Esophagus squamous epithelium (tissue), 4 donors: ENCODE measurements around the gene LELP1.

Experiments
- POLR2A ChIP-seq, 4 donors: fragments of 450-650 bp; IDR thresholded peaks; one replicate each; pipeline ENCODE4 v1.6.1; 2017; ENCODE audit warnings: antibody characterized with exemption in 4 of 4, mild to moderate bottlenecking in 4 of 4, moderate library complexity in 3 of 4
- TF ChIP-seq, protein P1 (sequence below), 6 experiments: fragments of 450-650 bp in 4 of 6; fragments of 200-600 bp in 2 of 6; sonication (generic) in 2 of 6; IDR thresholded peaks; one replicate each; pipeline ENCODE4 v1.5.1; 2016 to 2019; ENCODE audit warnings: antibody characterized with exemption in 6 of 6, mild to moderate bottlenecking in 4 of 6, moderate library complexity in 4 of 6

DNA sequence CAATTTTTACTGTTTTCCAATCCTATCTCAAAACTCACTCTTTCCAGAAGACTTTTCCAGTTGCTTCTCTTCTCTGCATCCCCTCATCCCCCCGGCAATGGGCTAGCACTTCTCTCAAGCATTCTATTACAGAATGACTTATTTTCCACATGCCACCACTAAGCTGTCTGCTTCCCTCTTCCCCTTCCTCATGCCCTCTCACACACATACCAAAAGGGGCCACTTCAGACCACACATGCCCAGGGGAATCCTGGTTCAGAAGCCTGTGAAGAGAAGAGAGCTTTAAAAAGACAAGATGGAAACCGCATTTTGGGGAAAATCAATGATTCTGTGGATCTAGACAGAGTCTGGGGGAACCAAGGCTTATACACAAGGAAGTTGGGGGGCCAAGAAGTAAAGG lies 47.9 kb downstream of the LELP1 start:
- TF ChIP-seq, protein P1, sequence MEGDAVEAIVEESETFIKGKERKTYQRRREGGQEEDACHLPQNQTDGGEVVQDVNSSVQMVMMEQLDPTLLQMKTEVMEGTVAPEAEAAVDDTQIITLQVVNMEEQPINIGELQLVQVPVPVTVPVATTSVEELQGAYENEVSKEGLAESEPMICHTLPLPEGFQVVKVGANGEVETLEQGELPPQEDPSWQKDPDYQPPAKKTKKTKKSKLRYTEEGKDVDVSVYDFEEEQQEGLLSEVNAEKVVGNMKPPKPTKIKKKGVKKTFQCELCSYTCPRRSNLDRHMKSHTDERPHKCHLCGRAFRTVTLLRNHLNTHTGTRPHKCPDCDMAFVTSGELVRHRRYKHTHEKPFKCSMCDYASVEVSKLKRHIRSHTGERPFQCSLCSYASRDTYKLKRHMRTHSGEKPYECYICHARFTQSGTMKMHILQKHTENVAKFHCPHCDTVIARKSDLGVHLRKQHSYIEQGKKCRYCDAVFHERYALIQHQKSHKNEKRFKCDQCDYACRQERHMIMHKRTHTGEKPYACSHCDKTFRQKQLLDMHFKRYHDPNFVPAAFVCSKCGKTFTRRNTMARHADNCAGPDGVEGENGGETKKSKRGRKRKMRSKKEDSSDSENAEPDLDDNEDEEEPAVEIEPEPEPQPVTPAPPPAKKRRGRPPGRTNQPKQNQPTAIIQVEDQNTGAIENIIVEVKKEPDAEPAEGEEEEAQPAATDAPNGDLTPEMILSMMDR (IDR thresholded peaks at IDR 0.05) = no peak
- TF ChIP-seq POLR2A (IDR thresholded peaks at IDR 0.05) = no peak
